Activated CD4-positive, alpha-beta T cell treated with anti-CD3 and anti-CD28 coated beads, Interleukin-10, Interleukin-2, amounts not matched to agents 100 ng/mL and 50 ng/mL, durations not matched to agents 16 hours and 8 hours (primary cell): ENCODE data around the gene KASH5.
A peak's percentile ranks its signal among the peaks of the same experiment; 100 is the strongest.

Experiments used
- DNase-seq: peaks from one replicate; pipeline ENCODE4 v3.0.0-alpha.2; 2020

KASH5 gene

DNA sequence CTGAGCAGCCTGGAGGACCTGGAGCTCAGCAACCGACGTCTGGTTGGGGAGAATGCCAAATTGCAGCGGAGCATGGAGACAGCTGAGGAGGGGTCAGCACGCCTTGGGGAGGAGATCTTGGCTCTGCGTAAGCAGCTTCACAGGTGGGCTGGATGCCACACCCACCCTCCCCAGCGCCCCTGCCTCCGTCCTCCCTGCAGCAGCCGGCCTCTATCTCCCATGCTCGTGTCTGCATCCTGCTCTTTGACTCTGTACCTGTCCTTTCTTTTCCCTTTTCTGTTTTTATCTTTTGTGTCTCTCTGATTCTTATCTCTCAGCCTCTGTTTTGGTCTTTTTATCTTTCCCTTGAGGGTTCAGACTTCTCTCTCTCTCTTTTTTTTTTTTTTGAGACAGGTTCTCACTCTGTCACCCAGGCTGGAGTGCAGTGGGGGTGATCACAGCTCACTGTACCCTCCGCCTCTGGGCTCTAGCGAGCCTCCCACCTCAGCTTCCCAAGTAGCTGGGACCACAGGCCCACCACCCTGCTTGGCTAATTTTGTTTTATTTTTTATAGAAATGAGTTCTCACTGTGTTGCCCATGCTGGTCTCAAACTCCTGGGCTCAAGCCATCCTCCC, 10.1 kb downstream of the KASH5 start:
- no peak for DNase-seq

- no peak for DNase-seq
Observed at GRCh38 chr19:49398931-49399330, 10.9 kb downstream of the KASH5 start.

DNA sequence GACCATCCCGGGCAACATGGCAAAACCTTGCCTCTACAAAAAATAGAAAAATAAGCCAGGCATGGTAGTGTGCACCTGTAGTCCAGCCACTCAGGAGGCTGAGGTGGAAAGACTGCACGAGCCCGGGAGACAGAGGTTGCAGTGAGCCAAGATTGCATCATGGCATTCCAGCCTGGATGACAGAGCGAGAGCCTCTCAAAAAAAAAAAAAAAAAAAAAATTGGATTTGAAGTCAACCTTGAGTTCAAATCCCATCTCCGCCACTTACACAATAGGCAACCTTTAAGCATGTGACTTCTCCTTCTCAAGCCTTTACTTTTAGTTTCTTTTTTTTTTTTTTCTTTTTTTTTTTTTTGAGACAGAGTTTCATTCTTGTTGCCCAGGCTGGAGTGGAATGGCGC, 12.0 kb downstream of the KASH5 start:
- no peak for DNase-seq

GRCh38 chr19:49403404-49404187, 15.5 kb downstream of the KASH5 start:
- DNase-seq: no peak

DNA sequence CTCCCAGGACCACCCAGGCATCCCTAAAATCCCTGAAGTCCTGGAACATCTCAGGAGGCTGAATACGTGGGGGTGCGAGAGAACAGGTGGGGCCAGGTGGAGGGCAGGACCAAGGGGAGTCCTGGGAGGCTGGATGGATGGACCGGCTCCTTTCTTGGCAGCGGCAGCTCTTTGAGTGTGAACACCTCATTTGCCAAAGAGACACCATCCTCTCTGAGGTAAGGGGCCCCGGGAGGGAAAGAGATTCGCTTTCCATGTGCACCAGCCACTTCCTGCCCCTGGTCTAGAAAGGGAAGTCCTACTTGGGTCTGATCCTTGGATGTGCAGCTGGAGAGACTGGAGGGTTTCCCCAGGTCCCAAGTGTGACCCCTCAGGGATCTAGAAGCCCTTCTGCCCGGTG, 19.0 kb downstream of the KASH5 start:
- no peak for DNase-seq

- DNase-seq: no peak
Observed at GRCh38 chr19:49407482-49408015, 19.5 kb downstream of the KASH5 start.

- no peak for DNase-seq
Observed at GRCh38 chr19:49408816-49409440, 20.9 kb downstream of the KASH5 start.

DNA sequence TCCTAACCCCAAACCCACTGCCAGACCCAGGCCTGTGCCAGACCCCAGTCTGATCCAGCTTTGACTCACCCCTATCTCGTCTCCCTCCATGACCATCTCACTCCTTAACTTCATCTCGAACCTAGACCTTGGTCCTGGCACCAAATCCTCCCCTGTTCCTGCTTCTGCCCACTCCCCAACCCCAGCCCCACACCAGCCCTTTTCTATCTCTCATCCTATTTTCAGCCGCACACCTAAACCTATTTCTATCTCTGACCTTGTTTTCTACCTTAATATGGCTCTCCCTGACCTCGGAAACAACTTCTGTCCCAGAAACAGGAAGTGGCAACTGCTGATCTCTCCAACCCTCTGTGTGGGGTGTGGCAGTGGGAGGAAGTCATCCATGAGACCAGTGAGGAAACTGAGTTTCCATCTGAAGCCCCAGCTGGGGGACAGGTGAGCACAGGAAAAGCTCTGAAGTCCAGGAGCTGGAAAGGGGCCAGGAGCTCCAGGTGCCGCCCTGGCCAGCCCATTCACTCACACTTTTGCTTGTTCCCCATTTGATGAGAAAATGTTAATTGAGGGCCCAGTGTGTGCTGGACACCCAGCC, 21.5 kb downstream of the KASH5 start:
- DNase-seq: peak; percentile 49

DNA sequence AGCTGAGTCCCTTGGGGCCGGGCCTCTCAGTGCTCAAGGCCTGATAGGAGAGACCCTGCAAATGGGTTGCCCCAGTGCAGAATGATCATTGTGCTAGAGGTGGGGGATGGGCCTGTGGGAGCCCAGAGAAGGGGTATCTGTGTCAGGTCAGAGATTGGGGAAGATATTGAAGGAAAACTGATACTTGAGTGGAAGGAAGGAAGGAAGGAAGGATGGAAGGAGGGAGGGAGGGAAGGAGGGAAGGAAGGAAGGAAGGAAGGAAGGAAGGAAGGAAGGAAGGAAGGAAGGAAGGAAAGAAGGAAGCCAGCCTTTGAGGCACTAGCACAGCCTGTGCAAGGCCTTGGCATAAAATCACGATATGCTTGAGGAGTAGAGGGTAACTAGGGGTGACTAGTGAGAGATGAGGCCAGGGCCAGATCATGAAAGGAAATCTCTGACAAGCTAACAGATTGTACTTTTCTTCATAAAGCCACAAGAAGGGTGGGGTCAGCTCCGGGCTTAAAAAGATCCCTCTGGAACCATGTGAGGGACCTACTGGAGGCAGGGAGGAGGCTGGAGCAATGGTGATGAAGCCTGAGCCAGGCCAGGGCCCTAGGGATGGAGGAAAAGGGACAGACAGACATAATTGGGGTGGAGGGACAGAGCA, 23.8 kb downstream of the KASH5 start:
- no peak for DNase-seq

DNA sequence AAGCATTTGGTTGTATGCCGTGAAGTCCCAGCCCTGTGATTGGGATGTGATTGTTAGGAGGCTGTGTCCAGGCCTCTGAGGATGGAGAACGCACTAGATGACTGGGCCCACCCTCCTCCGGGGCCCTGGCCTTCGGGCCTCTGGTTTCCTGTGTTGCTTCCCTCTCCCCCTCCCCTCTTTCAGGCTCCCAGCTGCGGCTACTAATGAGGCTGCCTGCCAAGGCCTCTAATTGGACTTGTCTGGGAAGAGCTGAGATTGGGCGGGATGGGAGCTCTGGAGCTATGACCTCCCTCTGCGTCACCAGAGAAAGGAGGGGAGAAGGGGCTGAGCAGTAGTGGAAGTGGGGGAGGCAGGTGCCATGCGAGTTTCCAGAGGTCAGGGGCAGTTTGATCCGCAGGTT, 25.3 kb downstream of the KASH5 start:
- DNase-seq: no peak

GRCh38 chr19:49414256-49414655, 26.2 kb downstream of the KASH5 start:
- no peak for DNase-seq

GRCh38 chr19:49415102-49415809, 27.2 kb downstream of the KASH5 start:
- no peak for DNase-seq

GRCh38 chr19:49415810-49416200, 27.8 kb downstream of the KASH5 start:
- no peak for DNase-seq

- DNase-seq: no peak
Observed at GRCh38 chr19:49417088-49417487, 29.0 kb downstream of the KASH5 start.

DNA sequence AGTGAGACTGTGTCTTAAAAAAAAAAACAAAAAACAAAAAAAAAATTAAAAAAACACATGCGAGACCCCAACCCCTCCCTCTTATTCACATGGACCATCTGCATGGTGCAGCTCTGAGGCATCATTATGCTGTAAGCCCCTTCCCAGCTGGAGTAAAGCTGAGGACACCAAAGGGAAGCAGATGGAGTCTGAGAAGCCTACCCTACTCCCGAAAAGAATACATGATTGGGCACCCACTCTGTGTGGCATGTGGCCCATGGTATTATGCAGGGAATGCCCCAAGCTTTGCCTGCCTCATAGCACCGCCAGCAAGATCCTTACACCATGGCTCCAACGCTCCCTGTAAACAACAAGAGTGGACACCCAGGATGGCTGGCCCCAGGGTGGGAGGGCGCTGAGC, 30.5 kb downstream of the KASH5 start:
- no peak for DNase-seq

- no peak for DNase-seq
Observed at GRCh38 chr19:49419173-49419572, 31.1 kb downstream of the KASH5 start.

DNA sequence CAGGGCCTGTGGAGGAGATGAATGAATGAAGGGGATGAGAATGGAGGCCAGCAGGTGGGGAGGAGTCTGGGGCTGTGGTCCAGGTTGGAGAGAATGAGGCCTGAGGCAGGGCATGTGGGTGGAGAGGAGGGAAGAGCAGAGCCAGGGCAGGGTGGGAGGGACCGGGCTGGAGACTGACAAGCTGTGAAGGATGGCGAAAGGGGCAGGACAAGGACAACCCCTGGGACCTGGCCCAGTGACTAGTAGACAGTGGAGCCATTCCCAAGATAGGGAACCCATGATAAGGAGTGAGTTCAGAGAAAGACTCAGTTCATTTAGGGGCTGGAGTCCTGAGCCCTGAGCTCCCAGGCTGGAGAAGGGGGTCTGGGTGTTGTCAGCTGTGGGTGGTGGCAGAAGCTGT, 32.2 kb downstream of the KASH5 start:
- no peak for DNase-seq

DNA sequence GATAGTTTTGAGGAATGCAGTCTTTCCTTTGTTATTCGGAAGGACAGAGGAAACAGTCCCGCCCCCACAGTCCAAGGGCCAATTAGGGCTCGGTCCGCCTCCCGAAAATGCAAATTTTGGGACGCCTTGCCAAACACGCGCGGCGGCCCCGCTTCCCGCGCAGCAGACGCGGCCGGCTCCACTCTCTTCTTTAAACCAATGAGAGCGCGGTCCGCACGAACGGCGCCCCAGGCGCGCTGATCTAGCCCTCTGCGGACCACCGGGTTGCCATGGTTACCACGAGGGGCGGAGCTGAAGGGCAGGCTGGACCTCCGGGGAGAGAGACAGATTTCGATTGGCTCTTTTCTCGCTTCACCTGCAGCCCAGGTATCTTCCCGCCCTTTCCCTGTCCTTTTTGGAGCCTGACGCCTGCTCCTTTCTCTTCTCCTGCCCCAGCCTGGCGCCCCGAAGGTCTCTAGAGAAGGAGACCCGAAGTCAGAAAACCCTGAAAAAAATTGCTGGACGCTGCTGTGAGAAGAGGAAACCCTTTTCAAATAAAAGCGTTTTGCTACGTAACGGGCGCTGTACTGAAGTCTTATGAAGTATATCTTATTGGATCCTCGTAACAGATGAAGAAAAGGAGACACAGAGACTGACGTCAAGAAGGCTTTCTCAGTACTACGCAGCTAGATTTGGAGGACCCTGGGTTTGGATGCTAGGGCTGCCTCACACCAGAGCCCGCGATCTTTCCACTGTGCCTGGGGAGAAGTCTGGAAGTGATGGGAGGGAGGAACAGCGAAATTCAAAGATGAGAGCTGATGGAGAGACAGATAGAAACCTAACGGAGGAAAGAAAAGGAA, 33.2 kb downstream of the KASH5 start:
- DNase-seq: peak; percentile 42

GRCh38 chr19:49421878-49422202, 33.8 kb downstream of the KASH5 start:
- DNase-seq: no peak

DNA sequence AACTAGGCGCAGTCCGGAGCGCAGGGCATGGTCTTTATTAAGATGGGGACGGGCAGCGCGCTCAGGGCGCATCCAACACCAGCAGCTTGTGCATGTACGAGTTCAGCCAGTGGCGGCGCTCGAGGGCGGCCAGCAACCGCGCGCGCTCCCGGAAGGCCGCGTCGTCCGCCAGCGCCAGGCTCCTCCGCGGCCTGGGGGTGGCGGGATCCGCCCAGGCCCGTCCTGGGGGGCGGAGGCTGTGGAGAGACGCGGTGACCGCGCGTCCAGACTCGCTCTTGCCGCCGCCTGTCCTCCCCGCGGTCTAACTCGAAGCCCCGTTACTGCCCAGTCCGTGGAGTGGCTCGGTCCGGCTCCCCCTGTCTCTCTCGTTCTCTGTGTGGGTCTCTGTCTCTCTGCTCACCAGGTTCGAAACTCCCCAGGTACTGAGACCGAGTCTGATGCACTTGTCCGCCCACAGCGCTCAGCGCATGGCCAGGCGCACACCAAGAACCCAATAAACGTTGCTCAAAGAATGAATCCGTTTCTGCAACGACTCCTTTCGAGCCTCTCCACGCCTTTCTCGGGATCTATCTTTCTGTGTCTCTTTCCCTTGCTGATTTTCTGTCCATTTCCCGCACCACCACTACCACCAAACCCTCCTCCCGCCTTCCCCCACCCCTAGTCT, 34.5 kb downstream of the KASH5 start:
- peak; percentile 60 for DNase-seq
